CD4-positive, alpha-beta T cell treated with Interleukin-6 for 4 hours (primary cell): Measurements from ENCODE around the gene THOC3.
"Not testable (repeated sequence)": the region's sequence is repeated elsewhere in the genome, so short reads cannot be mapped to it uniquely, and the experiment has no call there.

Experiments
- DNase-seq: peaks from one replicate; pipeline ENCODE4 v3.0.0-alpha.2; 2020; ENCODE audit warnings: mixed read lengths

The THOC3 gene, protein sequence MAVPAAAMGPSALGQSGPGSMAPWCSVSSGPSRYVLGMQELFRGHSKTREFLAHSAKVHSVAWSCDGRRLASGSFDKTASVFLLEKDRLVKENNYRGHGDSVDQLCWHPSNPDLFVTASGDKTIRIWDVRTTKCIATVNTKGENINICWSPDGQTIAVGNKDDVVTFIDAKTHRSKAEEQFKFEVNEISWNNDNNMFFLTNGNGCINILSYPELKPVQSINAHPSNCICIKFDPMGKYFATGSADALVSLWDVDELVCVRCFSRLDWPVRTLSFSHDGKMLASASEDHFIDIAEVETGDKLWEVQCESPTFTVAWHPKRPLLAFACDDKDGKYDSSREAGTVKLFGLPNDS

GRCh38 chr5:175967471-175968372 is at the start of gene THOC3:
TSS of gene THOC3 (minus strand) at chr5:175968315. CDS start at chr5:175968208, 107 bp downstream.
- DNase-seq: peak; percentile 71

GRCh38 chr5:176017324-176017723 is 49.2 kb upstream of the THOC3 start:
- not testable (repeated sequence) for DNase-seq

- DNase-seq: not testable (repeated sequence)
Observed at GRCh38 chr5:176014360-176014759, 46.2 kb upstream of the THOC3 start.

- not testable (repeated sequence) for DNase-seq
Observed at GRCh38 chr5:176011088-176011487, 43.0 kb upstream of the THOC3 start.

DNA sequence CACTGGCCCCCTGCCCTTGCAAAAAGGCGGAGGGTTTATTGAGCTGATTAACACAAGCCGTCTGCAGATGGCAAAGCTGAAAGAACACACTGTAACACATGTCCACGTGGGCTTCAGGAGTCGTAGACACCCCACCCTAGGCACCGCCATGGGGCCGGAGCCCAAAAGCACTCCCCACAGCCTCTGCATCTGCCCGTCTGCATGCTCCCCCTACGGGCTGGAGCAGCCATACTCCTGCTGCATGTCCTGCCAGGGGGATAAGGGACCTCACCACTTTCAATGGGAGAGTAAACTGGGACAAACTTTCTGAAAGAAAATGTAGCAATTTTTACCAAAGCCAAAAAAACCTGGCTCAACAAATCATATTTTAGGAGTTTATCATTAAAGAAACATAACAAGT is 42.1 kb upstream of the THOC3 start:
- not testable (repeated sequence) for DNase-seq

DNA sequence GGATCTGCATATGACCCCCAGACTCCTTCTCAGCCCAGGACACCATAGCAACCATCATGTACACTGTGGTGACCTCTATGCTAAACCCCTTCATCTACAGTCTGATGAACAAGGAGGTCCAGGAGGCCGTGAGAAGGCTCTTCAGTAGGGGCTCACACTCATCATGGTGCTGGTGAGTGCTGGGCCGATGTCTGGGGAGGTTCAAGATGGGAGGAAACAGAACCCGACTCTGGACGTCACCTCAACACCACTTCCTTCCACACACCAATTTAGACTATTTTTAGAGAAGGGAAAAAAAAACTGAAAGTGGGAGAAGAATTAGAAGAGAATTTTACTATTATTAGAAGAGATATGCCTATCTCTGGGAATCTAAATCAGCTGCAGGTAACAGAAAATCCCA is 39.1 kb upstream of the THOC3 start:
- DNase-seq: not testable (repeated sequence)

GRCh38 chr5:176006819-176007218 is 38.7 kb upstream of the THOC3 start:
- DNase-seq: not testable (repeated sequence)

- DNase-seq: not testable (repeated sequence)
Observed at GRCh38 chr5:175997979-175998378, 29.9 kb upstream of the THOC3 start.

DNA sequence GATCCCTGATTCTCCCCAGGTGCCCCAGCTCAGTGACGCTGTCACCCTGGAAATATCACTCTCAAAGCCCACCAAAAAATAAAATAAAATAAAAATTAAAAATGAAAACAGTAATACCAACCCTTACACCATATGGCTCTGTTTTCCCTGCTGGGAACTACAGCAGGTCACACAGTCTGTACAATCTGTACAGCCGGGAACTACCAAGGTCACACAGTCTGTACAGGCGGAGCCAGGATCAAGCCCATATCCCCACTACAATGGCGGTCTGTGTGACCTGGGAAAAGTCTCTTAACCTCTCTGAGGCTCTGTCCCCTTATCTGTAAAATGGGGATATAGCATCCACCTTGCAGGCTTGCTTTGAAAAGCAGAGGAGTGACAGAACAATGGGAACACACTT is 29.4 kb upstream of the THOC3 start:
- DNase-seq: not testable (repeated sequence)

- not testable (repeated sequence) for DNase-seq
Observed at GRCh38 chr5:175996791-175997190, 28.7 kb upstream of the THOC3 start.

- not testable (repeated sequence) for DNase-seq
Observed at GRCh38 chr5:175995506-175995905, 27.4 kb upstream of the THOC3 start.

- DNase-seq: not testable (repeated sequence)
Observed at GRCh38 chr5:175979371-175979995, 11.4 kb upstream of the THOC3 start.

- DNase-seq: not testable (repeated sequence)
Observed at GRCh38 chr5:175968381-175968780, 266 bp upstream of the THOC3 start.

DNA sequence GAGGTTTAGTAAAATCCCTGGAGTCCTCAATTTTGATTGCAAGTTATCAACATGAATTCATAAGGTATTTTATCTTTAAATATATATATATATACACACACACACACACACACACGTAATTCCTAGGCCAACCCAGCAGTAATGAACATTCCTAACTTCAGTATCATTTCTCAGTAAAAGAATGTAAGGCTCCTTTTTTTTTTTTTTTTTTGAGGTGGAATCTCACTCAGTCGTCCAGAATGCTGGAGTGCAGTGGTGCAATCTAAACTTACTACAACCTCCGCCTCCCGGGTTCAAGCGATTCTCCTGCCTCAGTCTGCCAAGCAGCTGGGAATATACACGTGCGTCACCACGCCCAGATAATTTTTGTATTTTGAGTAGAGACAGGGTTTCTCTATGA is 5.8 kb downstream of the THOC3 start:
- not testable (repeated sequence) for DNase-seq

DNA sequence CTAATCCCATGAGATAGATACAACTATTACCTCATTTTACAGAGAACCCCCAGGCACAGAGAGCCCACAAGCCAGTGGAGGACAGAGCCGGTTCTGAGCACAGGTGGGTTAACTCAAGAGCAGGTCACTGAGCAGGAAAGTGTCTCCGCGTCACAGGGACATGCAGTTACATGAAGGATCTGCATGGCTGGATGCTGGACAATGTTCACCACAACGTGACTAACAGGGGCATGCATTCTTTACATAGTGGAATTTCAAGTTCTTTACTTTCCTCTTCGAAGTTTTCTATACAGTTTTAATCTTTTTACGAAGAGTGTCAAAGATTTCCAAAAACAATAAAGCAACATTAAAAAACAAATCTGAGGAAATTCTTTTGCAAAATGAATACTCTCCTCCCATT is 7.9 kb downstream of the THOC3 start:
- DNase-seq: not testable (repeated sequence)

DNA sequence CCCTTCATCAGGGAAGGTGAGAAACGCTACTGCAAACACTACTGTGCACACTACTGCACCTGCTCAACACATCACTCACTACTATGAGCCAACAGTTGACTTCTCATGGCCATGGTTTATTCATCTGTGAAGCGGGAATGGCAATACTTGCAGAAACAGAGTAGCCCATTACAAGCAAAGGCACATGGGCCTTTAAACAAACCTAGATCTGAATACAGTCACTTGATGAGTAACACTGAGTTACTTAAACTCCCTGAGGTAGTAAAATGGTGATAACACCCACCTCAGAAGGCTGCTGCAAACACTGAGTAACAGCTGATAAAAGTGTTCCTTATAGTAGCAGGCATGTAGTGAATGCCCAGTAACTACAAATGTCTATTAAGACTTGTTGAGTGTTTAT is 9.6 kb downstream of the THOC3 start:
- DNase-seq: not testable (repeated sequence)

DNA sequence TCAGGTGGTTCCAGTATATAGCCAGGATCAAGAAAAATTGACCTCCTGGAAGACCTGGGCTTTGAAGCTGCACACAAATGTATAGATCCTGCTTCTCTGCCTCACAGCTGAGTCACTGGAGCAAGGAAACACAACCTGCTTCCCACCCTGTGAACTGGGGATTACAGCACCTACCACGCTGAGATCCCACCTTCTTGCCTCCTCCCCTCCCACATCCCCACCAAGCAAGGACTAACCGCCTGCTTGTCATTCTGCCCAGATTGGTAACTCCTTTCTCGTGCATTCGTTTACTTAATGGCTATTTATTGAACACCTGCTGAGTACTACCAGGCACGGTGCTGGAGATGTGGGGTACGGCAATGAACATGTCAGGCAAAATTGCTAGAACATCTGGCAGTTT is 14.0 kb downstream of the THOC3 start:
- not testable (repeated sequence) for DNase-seq

GRCh38 chr5:175952810-175953209 is 15.3 kb downstream of the THOC3 start:
- DNase-seq: not testable (repeated sequence)

- not testable (repeated sequence) for DNase-seq
Observed at GRCh38 chr5:175951339-175951969, 16.7 kb downstream of the THOC3 start.

DNA sequence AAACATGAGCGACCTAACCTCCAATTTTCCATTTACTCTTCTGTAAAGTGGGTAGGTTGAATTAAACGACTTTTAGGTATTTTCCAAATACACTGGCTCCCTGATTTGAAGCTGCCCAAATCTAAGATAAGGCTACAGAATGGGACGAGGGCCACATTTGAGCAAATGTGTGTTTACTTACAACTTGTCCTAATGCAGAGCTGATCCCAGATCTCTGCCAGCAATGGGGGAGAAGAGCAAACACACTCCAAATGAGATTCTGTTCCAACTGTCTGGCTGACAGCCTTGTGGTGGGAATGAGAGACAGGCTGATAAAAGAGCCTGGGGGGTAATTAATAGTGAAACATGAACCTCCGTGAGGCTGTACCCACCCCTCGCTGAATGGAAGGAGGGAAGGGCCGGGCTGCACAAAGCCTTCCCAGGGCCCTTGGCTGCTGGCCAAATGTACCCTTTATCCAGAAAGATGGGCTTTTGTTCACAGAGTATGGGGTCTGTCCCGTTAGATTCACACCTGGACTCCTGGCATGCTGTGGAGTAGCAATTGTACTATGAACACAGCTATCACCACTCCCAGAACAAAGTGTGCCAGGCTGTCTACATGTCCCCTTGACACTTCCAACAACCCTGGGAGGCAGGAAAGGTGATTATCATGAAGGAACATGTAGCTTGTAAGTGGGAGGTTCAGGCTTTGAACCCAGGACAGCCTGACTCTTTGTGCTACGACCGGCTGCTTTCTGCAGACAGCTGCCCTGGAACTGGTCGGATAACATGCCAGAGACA is 19.6 kb downstream of the THOC3 start:
- not testable (repeated sequence) for DNase-seq

DNA sequence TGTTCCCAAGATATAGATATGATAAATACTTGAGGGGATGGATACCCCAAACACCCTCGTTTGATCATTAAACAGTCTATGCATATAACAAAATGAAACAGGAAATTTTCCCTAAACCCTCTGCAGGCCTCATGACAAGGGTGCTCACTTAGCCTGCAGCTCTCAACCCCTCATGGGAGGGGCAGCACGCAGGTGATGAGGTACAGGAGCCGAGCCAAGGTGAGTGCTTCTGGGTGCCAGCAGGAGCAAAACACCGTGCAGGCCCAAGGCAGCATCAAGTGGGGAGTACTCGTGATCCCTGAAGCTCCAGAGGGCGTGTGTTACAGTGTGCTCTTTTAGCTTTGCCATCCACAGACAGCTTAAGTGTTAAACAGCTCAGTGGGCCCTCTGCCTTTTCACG is 24.9 kb downstream of the THOC3 start:
- DNase-seq: not testable (repeated sequence)

GRCh38 chr5:175940632-175941031 is 27.5 kb downstream of the THOC3 start:
- DNase-seq: not testable (repeated sequence)
